ENCODE results near the gene FAM163B. TPM values are rescaled to one million over a fixed set of nuclear protein-coding genes. Genes with fewer than 3 reads are reported as not detected.

Gene FAM163B
- total and polyA plus RNA-seq, 9 of the 15 experiments (the other 6 are each of a cell fraction or from before 2014, with no cell fraction given), result not detected

DNA sequence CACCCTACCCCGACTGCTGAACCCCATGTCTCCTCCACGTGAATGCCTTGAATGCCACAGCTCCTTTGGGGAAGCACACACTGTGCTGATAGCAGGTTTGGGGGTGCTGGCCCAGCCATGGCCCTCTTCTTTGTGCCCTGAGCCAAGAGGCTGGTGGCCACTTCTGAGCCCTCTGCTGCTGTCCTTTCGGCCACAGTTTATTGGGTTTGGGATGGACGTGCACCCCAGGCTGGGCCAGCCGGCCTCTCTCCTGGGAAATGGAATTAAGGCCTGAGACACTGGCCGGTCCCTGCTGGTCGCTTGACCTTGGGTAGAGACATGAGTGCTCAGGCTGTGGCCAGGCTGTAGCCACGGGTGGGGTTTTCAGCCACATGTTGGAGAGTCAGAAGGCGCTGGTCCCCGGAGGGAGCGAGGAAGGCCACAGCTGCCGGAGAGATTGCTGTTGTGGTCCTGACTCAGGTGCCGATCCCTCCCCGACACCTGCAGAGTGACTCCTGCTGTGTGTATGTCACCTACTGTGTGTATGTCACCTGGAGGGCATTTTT is 26.6 kb downstream of the FAM163B start (continued):
- TF ChIP-seq, protein P1, sequence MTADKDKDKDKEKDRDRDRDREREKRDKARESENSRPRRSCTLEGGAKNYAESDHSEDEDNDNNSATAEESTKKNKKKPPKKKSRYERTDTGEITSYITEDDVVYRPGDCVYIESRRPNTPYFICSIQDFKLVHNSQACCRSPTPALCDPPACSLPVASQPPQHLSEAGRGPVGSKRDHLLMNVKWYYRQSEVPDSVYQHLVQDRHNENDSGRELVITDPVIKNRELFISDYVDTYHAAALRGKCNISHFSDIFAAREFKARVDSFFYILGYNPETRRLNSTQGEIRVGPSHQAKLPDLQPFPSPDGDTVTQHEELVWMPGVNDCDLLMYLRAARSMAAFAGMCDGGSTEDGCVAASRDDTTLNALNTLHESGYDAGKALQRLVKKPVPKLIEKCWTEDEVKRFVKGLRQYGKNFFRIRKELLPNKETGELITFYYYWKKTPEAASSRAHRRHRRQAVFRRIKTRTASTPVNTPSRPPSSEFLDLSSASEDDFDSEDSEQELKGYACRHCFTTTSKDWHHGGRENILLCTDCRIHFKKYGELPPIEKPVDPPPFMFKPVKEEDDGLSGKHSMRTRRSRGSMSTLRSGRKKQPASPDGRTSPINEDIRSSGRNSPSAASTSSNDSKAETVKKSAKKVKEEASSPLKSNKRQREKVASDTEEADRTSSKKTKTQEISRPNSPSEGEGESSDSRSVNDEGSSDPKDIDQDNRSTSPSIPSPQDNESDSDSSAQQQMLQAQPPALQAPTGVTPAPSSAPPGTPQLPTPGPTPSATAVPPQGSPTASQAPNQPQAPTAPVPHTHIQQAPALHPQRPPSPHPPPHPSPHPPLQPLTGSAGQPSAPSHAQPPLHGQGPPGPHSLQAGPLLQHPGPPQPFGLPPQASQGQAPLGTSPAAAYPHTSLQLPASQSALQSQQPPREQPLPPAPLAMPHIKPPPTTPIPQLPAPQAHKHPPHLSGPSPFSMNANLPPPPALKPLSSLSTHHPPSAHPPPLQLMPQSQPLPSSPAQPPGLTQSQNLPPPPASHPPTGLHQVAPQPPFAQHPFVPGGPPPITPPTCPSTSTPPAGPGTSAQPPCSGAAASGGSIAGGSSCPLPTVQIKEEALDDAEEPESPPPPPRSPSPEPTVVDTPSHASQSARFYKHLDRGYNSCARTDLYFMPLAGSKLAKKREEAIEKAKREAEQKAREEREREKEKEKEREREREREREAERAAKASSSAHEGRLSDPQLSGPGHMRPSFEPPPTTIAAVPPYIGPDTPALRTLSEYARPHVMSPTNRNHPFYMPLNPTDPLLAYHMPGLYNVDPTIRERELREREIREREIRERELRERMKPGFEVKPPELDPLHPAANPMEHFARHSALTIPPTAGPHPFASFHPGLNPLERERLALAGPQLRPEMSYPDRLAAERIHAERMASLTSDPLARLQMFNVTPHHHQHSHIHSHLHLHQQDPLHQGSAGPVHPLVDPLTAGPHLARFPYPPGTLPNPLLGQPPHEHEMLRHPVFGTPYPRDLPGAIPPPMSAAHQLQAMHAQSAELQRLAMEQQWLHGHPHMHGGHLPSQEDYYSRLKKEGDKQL (CRISPR knock-in tag; IDR thresholded peaks at IDR 0.05; ENCODE audit: borderline replicate concordance), result no peak
- no peak for TF ChIP-seq CREB1 (IDR thresholded peaks at IDR 0.05)
- TF ChIP-seq CREB1 (CRISPR knock-in tag; IDR thresholded peaks at IDR 0.05), result no peak
- no peak for TF ChIP-seq ZNF830 (CRISPR knock-in tag; IDR thresholded peaks at IDR 0.05)
- no peak for TF ChIP-seq MAFF (IDR thresholded peaks at IDR 0.05; ENCODE audit: low read length)
- TF ChIP-seq HDAC6 (IDR thresholded peaks at IDR 0.05; ENCODE audit: low read depth, low read length), result no peak
- TF ChIP-seq, protein P2, sequence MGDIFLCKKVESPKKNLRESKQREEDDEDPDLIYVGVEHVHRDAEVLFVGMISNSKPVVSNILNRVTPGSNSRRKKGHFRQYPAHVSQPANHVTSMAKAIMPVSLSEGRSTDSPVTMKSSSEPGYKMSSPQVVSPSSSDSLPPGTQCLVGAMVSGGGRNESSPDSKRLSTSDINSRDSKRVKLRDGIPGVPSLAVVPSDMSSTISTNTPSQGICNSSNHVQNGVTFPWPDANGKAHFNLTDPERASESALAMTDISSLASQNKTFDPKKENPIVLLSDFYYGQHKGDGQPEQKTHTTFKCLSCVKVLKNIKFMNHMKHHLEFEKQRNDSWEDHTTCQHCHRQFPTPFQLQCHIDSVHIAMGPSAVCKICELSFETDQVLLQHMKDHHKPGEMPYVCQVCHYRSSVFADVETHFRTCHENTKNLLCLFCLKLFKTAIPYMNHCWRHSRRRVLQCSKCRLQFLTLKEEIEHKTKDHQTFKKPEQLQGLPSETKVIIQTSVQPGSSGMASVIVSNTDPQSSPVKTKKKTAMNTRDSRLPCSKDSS (IDR thresholded peaks at IDR 0.05; ENCODE audit: low read depth, partially characterized antibody), result no peak
- no peak for TF ChIP-seq EP300 (IDR thresholded peaks at IDR 0.05; ENCODE audit: low read length)

Data from K562 (cell line).